ENCODE data around the gene PIP5KL1.

The PIP5KL1 gene

GRCh38 chr9:127968042-127968441, 37.5 kb upstream of the PIP5KL1 start:
- H3K4me3 ChIP-seq (ENCODE audit: low read depth, low read length) = no peak overlapping the region
- in situ Hi-C loops (cut with HindIII; ENCODE audit: low sequenced_read_pairs) = no loop called here

GRCh38 chr9:127967151-127967809, 36.7 kb upstream of the PIP5KL1 start:
- in situ Hi-C loops (cut with HindIII; ENCODE audit: low sequenced_read_pairs) = no loop called here
- H3K4me3 ChIP-seq (ENCODE audit: low read depth, low read length) = no peak overlapping the region
- no peak for DNase-seq (ENCODE audit: low read depth, low spot score)
- TF ChIP-seq CTCF (IDR thresholded peaks at IDR 0.05; ENCODE audit: low read depth, low read length) = no peak

More at GRCh38 chr9:127968042-127968441, 37.5 kb upstream of the PIP5KL1 start:
- peak; percentile 61 for DNase-seq (ENCODE audit: low read depth, low spot score)
- peak; percentile 9 for TF ChIP-seq CTCF (IDR thresholded peaks at IDR 0.05; ENCODE audit: low read depth, low read length)

GRCh38 chr9:127966416-127967150, 36.0 kb upstream of the PIP5KL1 start:
- H3K4me3 ChIP-seq (ENCODE audit: low read depth, low read length) = no peak overlapping the region
- no peak for TF ChIP-seq CTCF (IDR thresholded peaks at IDR 0.05; ENCODE audit: low read depth, low read length)
- in situ Hi-C loops (cut with HindIII; ENCODE audit: low sequenced_read_pairs) = no loop called here
- no peak for DNase-seq (ENCODE audit: low read depth, low spot score)

GRCh38 chr9:127965953-127966352, 35.4 kb upstream of the PIP5KL1 start:
- H3K4me3 ChIP-seq (ENCODE audit: low read depth, low read length) = no peak overlapping the region
- no peak for TF ChIP-seq CTCF (IDR thresholded peaks at IDR 0.05; ENCODE audit: low read depth, low read length)
- no peak for DNase-seq (ENCODE audit: low read depth, low spot score)
- in situ Hi-C loops (cut with HindIII; ENCODE audit: low sequenced_read_pairs) = no loop called here

GRCh38 chr9:127963359-127964064, 32.9 kb upstream of the PIP5KL1 start:
- no peak overlapping the region for H3K4me3 ChIP-seq (ENCODE audit: low read depth, low read length)
- TF ChIP-seq CTCF (IDR thresholded peaks at IDR 0.05; ENCODE audit: low read depth, low read length) = no peak
- no peak for DNase-seq (ENCODE audit: low read depth, low spot score)
- in situ Hi-C loops (cut with HindIII; ENCODE audit: low sequenced_read_pairs) = no loop called here

- H3K4me3 ChIP-seq (ENCODE audit: low read depth, low read length) = no peak overlapping the region
- TF ChIP-seq CTCF (IDR thresholded peaks at IDR 0.05; ENCODE audit: low read depth, low read length) = no peak
- in situ Hi-C loops (cut with HindIII; ENCODE audit: low sequenced_read_pairs) = no loop called here
- DNase-seq (ENCODE audit: low read depth, low spot score) = no peak
These were observed 32.4 kb upstream of the PIP5KL1 start for GRCh38 chr9:127963041-127963358.

Data from astrocyte of the spinal cord (primary cell).